Neutrophil (primary cell): ENCODE data around the gene OSBPL10.

Experiments
- H3K27ac ChIP-seq: fragments of 200-600 bp; sonication (generic); 2 replicates; pipeline ENCODE4 v1.5.1; 2016; ENCODE audit warnings: mild to moderate bottlenecking, moderate library complexity
- H3K27me3 ChIP-seq: fragments of 200-600 bp; sonication (generic); 2 replicates; pipeline ENCODE4 v1.6.0; 2016; ENCODE audit warnings: mild to moderate bottlenecking
- H3K36me3 ChIP-seq: fragments of 200-600 bp; sonication (generic); 2 replicates; pipeline ENCODE4 v1.5.1; 2017
- H3K4me1 ChIP-seq, 2 experiments: fragments of 200-600 bp in 1 of 2; sonication (generic) in 1 of 2; 1 replicate in 1 of 2; 2 replicates in 1 of 2; pipeline versions ENCODE4 v1.5.1 to v1.6.1; 2013 to 2016; ENCODE audit warnings: low read depth in 1 of 2, low read length in 1 of 2, mild to moderate bottlenecking in 1 of 2, moderate library complexity in 1 of 2; ENCODE audit not compliant: control insufficient read depth in 1 of 2, insufficient read depth in 1 of 2
- H3K4me3 ChIP-seq, 2 experiments: fragments of 200-600 bp in 1 of 2; sonication (generic) in 1 of 2; 1 replicate in 1 of 2; 2 replicates in 1 of 2; pipeline ENCODE4 v1.5.1; 2013 to 2016; ENCODE audit warnings: low read depth in 1 of 2, low read length in 1 of 2, mild to moderate bottlenecking in 1 of 2, moderate library complexity in 1 of 2
- H3K9me3 ChIP-seq: fragments of 200-600 bp; sonication (generic); 2 replicates; pipeline ENCODE4 v1.5.1; 2016
- CTCF ChIP-seq: fragments of 200-600 bp; sonication (generic); IDR thresholded peaks from 2 replicates; pipeline ENCODE4 v1.5.1; 2016; ENCODE audit warnings: antibody characterized with exemption

The OSBPL10 gene

GRCh38 chr3:32009101-32009500 is 28.0 kb upstream of the OSBPL10 start:
- Histone ChIP-seq H3K27me3 (no peaks in the 10 kb centered on the region), H3K27ac (no peak overlapping the region), H3K4me3 (no peak overlapping the region), H3K4me1 (no peaks in the 10 kb centered on the region), H3K9me3 (no peaks in the 10 kb centered on the region), H3K36me3 (no peaks in the 10 kb centered on the region)
- no peak for TF ChIP-seq CTCF

- Histone ChIP-seq H3K9me3 (no peaks in the 10 kb centered on the region), H3K27ac (no peak overlapping the region), H3K27me3 (no peaks in the 10 kb centered on the region), H3K36me3 (no peaks in the 10 kb centered on the region), H3K4me1 (no peaks in the 10 kb centered on the region), H3K4me3 (no peak overlapping the region)
- no peak for TF ChIP-seq CTCF
Observed at GRCh38 chr3:32004113-32004765, 23.2 kb upstream of the OSBPL10 start.

DNA sequence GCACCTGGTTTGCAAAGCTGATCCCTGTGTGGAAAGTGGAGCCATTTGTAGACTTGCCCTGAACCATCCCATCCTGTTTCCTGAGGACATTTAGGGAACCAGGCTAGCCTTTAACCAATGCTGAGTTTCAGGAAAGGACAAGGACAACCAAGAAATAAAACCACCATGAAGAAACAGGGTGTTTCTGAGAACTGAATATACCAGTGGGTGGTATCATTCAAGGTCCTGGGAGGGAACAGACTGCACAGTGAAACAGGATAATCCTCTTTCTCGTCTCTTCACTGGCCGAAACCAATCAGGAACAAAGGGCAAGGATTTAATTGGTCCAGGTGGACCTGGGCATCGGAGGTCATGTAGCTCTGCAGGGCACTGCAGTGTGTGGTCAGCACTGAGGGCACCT is 22.3 kb upstream of the OSBPL10 start:
- Histone ChIP-seq H3K4me3 (no peak overlapping the region), H3K27me3 (no peaks in the 10 kb centered on the region), H3K9me3 (no peaks in the 10 kb centered on the region), H3K27ac (no peak overlapping the region), H3K36me3 (no peaks in the 10 kb centered on the region), H3K4me1 (no peaks in the 10 kb centered on the region)
- no peak for TF ChIP-seq CTCF

- H3K4me1 ChIP-seq, result no peaks in the 10 kb centered on the region
- H3K9me3 ChIP-seq, result no peaks in the 10 kb centered on the region
- H3K36me3 ChIP-seq, result no peaks in the 10 kb centered on the region
- H3K4me3 ChIP-seq, result no peak overlapping the region
- no peak for TF ChIP-seq CTCF
- H3K27me3 ChIP-seq, result no peaks in the 10 kb centered on the region
- H3K27ac ChIP-seq, result no peak overlapping the region
Observed at GRCh38 chr3:32002561-32003368, 21.7 kb upstream of the OSBPL10 start.

GRCh38 chr3:32000877-32001276 is 19.8 kb upstream of the OSBPL10 start:
- TF ChIP-seq CTCF, result no peak
- no peaks in the 10 kb centered on the region for H3K4me1 ChIP-seq
- H3K4me3 ChIP-seq, result no peak overlapping the region
- H3K9me3 ChIP-seq, result no peaks in the 10 kb centered on the region
- no peak overlapping the region for H3K27ac ChIP-seq
- no peaks in the 10 kb centered on the region for H3K36me3 ChIP-seq
- no peaks in the 10 kb centered on the region for H3K27me3 ChIP-seq
